ENCODE measurements around the gene MESD. TPM values are rescaled to one million over a fixed set of nuclear protein-coding genes. Genes with fewer than 3 reads are reported as not detected.
A peak's percentile ranks its signal among the peaks of the same experiment; 100 is the strongest.

Gene MESD
- total RNA-seq, 2 donors from 2014 or later, result 21.0 to 24.1 TPM

DNA sequence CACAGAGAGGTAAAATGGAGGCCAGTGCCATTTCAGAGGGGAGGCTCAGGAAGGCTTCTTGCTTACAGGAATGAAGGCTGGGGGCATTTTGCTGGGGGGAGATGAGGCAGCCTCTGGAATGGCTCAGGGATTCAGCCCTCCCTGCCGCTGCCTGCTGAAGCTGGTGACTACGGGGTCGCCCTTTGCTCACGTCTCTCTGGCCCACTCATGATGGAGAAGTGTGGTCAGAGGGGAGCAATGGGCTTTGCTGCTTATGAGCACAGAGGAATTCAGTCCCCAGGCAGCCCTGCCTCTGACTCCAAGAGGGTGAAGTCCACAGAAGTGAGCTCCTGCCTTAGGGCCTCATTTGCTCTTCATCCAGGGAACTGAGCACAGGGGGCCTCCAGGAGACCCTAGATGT, 39.9 kb downstream of the MESD start:
- DNase-seq (ENCODE audit: low spot score), result peak; percentile 26
- intact Hi-C loops (cut with DNase I), result loop anchor here in 1 of 2 donors (10.0 kb wide), 1 partner anchor 375 kb away; no protein-coding TSS in a partner anchor

DNA sequence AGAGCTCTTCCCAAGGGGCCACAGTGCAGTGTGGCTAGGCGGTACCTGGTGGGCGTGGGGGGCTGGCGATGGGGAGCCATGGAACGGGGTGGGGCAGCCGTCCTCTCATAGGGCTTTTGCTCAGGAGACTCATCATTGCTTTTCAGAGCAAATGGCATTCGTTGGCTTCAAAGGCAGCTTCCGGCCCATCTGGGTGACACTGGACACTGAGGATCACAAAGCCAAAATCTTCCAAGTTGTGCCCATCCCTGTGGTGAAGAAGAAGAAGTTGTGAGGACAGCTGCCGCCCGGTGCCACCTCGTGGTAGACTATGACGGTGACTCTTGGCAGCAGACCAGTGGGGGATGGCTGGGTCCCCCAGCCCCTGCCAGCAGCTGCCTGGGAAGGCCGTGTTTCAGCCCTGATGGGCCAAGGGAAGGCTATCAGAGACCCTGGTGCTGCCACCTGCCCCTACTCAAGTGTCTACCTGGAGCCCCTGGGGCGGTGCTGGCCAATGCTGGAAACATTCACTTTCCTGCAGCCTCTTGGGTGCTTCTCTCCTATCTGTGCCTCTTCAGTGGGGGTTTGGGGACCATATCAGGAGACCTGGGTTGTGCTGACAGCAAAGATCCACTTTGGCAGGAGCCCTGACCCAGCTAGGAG, 40.8 kb downstream of the MESD start:
- DNase-seq (ENCODE audit: low spot score), result peak; percentile 67
- intact Hi-C loops (cut with DNase I), result no loop called here

DNA sequence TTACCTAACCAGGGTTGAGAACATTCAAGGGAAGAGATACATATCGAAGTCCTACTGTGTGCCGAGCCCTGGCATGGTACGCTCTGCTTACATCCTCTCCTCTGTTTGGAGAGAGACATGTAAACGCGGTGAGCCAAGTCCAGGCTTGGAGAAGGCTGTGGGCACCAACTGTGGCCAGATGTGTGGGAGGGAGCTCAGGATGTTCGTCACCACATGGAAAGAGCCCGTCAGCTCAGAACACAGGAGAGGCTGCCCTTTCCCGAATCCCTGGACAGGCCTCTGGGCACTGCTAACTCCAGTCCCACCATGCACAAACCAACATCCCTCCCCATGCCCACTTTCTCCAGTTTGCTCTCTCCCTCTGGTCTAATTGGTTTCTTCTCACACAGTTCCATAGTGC, 43.0 kb downstream of the MESD start:
- intact Hi-C loops (cut with DNase I), result no loop called here
- DNase-seq (ENCODE audit: low spot score), result peak; percentile 48

DNA sequence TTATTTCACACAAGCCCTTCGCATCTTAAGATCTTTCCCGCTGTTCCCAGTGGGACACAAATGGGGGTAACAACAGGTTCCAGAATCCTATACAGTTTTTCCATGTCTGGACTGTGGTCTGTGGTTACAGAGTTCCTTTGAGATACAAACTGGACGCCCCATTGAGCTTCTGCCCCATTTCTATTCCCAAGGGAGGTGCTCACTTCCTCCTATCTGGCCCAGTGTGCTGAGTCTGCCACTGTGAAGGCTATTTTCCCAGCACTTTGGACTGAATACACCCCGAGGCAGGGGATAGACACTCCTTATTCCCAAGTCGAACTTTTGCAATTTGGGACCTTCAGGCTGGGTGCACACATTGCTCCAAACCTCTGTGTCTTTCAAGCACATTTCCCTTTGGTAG, 44.0 kb downstream of the MESD start:
- peak; percentile 13 for DNase-seq (ENCODE audit: low spot score)

DNA sequence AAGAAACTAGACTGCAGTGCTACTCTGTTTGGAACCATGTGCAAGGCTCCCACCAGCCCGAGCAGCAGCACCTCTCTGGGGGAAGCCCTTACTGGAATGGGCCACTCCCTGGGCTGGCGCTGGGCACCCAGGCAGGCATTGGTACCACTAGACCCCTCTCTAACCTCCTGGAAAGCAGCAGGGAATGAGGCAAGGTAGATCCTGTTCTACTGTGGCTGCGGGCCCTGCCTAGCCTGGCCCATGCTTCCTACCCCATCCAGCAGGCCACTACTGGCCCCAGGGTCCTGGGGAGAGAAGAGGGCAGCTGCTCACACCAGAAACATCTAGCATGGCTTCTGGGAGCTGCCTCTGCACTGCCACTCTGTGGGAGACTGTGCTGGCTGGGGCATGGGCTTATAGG, 44.8 kb downstream of the MESD start:
- DNase-seq (ENCODE audit: low spot score), result peak; percentile 59
- intact Hi-C loops (cut with DNase I), result no loop called here

More for the DNA sequence above, 44.0 kb downstream of the MESD start:
- intact Hi-C loops (cut with DNase I), result no loop called here

DNA sequence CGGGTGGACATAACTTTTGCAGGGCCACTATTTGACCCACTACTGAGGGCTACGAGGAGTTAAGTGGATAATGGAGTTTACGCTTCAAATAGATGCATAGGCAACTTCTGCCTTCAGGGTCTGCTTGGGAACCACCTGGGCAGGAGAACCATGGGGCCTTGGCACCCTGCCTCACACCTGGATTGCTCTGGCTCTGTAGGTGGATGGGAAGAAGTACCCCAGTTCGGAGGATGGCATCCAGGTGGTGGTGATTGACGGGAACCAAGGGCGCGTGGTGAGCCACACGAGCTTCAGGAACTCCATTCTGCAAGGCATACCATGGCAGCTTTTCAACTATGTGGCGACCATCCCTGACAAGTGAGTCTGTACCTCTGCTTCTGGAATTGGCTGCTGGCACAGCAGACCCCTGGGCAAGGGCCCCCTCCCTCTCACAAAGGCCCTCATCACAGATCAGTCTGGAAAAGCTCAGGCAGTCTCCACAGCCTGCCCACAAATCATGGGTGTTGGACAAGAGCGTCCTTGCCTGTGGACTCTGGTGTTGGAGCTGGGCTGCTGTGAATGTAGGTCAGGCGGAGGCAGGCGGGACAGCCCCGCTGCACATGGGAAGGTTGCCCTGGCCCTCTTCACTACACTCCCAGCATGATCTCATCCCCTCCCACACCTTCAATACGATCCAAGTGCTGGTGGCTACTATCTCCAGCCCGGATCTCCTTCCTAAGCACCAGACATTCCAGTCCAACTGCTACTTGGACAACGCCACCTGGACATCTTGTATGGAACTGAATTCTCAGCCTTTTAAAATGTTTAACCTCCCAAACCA, 46.7 kb downstream of the MESD start:
- peak; percentile 74 for DNase-seq (ENCODE audit: low spot score)
- intact Hi-C loops (cut with DNase I), result no loop called here

DNA sequence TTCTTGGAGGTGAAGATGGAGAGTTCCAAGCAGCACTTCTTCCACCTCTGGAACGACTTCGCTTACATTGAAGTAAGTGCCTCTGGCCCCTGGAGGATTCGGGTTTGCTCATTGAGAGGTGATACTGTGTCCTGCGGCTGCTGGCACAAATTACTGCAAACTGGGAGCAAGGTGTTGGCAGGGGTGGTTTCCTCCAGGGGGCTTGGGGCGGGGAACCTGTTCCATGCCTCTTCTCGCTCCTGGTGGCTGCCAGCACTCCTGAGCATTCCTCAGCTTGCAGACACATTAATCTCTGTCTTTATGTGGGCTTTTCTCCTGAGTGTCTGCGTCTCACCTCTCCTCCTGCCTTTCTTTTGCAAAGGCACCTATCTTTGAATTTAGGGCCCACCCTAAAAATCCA, 47.4 kb downstream of the MESD start:
- no peak for DNase-seq (ENCODE audit: low spot score)
- intact Hi-C loops (cut with DNase I), result no loop called here

DNA sequence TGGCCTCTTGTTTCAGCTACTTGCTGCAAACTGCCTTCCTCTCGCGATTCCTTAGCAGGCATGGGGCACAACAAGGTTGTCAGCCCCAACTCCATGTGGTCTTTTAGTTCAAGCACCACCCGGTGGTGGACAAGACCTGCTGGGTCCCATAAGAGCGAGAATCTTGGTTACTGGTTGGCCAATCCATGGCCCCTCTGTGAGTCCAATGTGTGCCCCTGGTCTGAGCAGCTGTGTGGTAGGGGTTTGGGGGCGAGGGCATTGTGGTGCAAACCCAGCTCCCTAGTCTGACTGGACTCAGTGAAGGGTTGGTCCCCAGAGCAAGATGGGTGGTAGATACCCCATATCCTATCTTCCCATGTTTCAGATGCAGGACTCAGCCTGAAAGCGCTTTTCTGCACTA, 48.8 kb downstream of the MESD start:
- DNase-seq (ENCODE audit: low spot score), result peak; percentile 32
- intact Hi-C loops (cut with DNase I), result no loop called here

DNA sequence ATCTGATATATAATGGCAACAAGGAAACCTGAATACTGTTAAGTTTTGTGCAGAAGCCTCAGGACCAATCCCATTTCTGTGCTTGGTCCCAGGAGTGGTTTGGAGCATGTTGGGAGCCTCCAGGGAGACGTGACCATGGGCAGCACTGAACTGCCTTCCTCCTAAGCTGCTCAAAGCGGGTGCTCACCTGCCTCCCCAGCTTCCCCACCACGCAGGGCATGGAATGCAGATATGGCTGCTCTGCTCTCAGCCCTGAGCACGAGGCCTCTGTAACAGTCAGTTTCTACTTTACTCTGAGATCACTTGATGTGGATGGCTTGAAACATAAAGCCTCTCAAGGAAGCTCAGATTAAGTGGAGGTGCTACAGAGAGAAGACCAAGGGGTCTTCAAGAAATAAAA, 49.3 kb downstream of the MESD start:
- intact Hi-C loops (cut with DNase I), result no loop called here
- DNase-seq (ENCODE audit: low spot score), result peak; percentile 58

DNA sequence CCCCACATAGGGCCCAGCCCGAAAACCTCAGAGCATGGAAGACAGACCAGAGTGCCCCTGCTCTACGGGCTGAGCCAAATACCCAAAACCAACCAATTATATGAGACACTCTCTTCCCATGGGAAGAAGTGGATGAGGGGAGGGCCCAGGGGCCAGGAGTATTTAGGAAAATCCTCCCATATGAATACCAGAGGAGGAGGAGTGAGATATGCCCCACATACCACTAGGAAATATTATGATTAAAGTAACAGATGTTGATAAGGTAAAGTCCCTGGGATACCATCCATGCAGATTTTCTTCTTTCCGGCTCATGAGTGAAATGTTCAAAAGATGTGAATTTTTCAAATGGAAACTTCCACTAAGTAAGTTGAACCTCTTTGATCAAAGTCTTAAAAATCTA, 50.4 kb downstream of the MESD start:
- peak; percentile 41 for DNase-seq (ENCODE audit: low spot score)
- intact Hi-C loops (cut with DNase I), result no loop called here

DNA sequence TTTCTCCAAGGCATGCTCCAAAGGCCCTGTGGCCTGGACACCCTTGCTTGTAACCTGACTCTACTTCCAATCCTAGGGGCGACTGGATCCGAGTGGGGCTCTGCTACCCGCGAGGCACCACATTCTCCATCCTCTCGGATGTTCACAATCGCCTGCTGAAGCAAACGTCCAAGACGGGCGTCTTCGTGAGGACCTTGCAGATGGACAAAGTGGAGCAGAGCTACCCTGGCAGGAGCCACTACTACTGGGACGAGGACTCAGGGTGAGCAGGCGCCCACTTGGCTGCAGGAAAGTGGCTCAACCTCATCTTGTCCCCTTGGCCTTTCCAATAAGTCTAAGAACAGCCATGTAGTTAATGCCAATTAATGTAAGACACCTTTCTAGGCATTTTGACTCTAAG, 51.9 kb downstream of the MESD start:
- DNase-seq (ENCODE audit: low spot score), result peak; percentile 60
- intact Hi-C loops (cut with DNase I), result no loop called here

DNA sequence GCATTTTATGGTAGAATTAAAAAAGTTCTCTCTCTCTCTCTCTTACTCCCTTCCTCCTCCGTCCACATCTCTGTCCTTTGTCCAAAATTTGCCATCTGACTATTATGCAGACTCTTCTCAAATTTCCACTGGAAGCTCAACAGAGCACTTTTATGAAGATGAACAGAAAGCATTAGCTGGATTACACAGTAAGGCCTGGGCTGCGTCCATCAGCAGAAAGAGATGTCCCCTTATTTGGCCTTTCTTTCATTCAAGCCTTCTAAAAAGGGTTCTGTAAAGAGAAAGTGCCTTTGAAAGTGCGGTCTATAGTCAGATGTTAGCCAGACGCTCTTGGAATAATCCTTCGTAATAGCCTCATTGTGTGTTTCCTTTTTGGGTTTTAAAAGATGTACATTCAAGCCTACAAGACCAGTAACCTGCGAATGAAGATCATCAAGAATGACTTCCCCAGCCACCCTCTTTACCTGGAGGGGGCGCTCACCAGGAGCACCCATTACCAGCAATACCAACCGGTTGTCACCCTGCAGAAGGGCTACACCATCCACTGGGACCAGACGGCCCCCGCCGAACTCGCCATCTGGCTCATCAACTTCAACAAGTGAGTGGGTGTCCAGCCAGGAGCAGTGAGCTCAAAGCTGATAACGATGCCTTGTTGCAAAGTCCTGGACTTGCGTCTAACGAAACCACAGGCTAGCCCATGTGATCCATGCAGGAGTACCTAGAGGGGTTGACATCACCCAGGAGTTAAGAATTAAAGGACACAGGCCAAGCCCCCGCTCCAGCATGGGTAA, 53.1 kb downstream of the MESD start:
- DNase-seq (ENCODE audit: low spot score), result no peak
- intact Hi-C loops (cut with DNase I), result no loop called here

DNA sequence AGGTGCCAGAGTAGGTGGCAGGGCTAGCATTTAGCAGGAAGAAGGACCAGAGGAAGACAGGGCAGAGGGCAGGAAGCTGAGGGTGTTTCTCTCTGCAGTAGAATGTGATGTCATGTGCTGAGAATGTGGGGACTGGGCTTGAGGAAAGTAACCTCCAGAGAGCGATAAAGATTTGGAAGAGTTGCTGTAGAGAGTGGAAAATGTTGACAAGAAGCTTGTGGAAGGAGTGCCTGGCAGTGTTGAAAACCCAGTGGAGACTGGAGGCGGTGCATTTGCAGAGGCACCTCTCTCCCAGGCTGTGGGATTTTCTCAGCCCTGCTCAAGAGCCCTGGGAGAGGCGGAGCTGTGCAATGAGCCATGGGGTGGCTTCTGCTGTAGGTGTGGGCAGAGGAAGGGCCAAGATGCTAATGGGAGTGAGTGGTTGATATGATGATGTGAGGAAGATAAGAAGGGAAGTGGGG, 54.8 kb downstream of the MESD start:
- intact Hi-C loops (cut with DNase I), result no loop called here
- no peak for DNase-seq (ENCODE audit: low spot score)

DNA sequence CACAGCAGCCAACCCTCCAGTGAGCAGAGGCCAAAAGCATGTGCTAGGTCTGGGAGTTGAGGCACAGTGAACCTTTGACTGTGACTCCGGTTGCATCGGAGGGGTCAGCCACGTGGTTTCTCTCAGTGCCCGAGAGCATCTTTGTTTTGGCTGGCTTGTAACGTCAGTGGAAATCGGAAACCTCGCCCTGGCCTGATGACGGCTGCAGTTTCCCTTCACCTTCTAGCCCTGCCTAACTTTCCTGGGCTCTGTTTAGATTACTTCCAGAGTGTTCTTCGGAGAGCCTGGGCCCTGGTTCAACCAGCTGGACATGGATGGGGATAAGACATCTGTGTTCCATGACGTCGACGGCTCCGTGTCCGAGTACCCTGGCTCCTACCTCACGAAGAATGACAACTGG, 56.6 kb downstream of the MESD start:
- peak; percentile 91 for DNase-seq (ENCODE audit: low spot score)
- intact Hi-C loops (cut with DNase I), result no loop called here

DNA sequence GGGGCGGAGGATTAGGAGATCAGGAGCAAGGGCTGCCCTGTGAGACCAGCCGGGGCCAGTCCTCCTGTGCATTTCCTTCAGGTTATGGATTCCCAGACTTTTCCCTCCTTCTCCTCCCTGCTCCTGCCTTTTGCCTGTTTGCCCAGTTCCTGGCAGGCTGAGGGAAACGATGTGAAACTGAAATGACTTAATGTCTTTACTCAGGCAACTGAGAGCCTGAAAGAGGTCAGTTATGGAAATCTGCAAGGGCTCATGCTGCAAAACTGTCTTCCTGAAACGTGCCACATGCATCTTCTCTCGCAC, 57.2 kb downstream of the MESD start:
- intact Hi-C loops (cut with DNase I), result no loop called here
- no peak for DNase-seq (ENCODE audit: low spot score)

DNA sequence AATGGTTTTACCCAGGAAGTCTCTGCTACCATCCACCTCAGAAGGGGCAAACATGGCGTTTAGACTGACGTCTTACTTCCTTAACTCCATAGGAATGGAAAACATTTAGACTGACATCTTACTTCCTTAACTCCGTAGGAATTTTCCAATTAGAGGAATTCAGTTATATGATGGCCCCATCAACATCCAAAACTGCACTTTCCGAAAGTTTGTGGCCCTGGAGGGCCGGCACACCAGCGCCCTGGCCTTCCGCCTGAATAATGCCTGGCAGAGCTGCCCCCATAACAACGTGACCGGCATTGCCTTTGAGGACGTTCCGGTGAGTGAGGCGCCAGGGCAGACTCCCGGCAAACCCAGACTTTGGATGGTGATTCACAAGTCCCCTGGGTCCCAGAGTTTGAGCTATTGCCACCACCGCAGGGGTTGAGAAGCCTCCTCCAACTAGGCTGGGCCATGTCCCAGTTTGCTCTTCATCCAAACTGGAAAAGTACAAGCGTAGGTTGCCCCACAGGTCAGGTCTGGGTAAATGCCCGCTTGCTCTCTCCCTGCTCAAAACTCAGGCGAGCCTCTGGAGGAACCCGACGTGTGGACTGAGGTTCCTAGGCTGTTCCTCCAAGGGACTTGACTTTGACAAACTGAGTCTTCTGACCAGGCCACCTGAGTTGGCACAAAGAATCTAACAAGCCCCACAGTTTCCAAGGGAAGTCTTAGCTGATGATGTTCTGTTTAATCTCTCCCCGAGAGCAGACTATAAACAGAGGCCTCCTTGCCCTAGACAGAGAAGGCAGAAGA, 57.7 kb downstream of the MESD start:
- intact Hi-C loops (cut with DNase I), result no loop called here
- peak; percentile 92 for DNase-seq (ENCODE audit: low spot score)

DNA sequence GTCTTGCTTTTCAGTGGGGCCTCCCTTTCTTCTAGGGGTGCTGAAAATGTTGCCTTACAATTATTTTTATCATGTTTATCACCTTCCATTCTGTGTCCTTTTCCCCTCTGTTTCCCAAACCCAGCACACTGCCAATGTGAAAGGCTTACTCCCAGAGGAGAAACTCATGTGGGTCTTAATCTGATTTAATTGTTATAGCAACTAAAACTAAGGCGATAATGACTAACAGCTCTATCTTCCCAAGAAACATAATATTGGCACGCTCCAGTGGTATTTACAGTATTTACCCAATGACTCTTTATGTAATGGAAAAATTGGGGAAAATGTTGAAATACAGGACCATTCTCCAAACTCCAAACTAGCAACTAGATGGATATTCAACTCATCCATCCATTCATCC, 58.4 kb downstream of the MESD start:
- intact Hi-C loops (cut with DNase I), result no loop called here
- no peak for DNase-seq (ENCODE audit: low spot score)

DNA sequence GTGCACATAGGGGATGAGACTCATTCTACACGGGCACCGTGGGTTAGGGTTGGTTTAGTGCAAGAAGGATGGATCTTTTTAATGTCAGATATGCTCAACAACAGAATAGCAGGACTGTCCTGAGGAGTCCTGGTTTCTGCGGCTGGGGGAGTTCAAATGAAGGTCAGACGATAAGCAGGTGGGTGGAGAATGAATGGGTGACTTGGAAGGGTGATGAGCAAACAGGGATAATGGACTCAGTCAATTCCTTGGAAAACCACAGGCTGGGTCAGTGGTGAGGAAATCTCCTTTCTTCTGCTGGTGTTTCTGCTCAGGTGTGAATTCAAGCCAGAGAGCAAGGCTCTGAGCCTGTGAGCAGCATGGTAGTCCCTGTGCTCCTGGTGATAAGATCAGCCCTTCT, 59.9 kb downstream of the MESD start:
- intact Hi-C loops (cut with DNase I), result no loop called here
- no peak for DNase-seq (ENCODE audit: low spot score)

DNA sequence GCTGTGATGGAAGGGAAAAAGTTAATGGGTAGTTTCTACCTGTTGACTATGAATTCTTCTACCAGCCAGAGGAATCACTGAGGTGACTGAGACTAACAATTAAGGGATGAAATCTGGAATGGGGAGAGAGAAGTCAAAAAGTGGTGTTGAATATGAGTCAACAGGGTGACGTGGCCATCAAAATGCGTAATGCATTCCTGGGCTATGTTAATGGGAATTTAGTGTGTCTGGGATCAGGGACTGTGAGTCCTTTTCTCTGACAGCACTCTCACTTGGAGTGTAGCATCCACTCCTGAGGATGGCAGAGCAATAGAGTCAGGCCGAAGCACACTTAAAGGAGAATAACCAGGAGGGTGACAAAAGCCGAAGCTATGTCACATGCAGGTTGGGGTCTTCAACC, 60.4 kb downstream of the MESD start:
- intact Hi-C loops (cut with DNase I), result no loop called here
- no peak for DNase-seq (ENCODE audit: low spot score)

DNA sequence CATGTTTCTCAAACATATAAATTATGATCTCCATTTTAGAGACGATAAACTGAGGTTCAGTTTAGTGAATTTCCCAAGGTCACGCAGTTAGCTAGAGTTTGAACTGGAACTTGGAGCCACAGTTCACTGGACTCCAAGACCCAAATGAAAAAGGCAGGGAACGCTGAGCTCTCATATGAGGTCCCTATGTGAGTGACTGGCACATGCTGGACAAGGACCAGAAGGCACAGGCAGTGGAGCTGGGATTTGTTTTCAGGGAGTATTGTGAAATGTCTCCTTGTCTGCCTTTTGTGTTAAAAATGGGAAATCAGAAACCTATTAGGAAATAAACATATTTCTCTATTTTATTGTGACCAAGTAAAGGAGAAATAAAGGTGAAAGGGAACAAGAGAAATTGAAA, 63.5 kb downstream of the MESD start:
- intact Hi-C loops (cut with DNase I), result no loop called here
- no peak for DNase-seq (ENCODE audit: low spot score)

Data from posterior vena cava (tissue), 2 donors.